Heart left ventricle (tissue), 16 donors: Measurements from ENCODE around the gene CNTNAP5. TPM values are rescaled to one million over a fixed set of nuclear protein-coding genes. Genes with fewer than 3 reads are reported as not detected.

Experiments used
- ATAC-seq, 4 donors: fragments of 200-7000 bp; cut with Tn5 transposase; one replicate each; pipeline ENCODE4 v1.9.1; 2020 to 2022; ENCODE audit warnings: moderate library complexity in 4 of 4, mild to moderate bottlenecking in 3 of 4, moderate number of reproducible peaks in 1 of 4
- DNase-seq, 5 donors: peaks; one replicate each; pipeline ENCODE4 v3.0.0-alpha.2; 2020
- H3K27ac ChIP-seq, 12 donors: fragments of 200-600 bp; sonication (generic) in 4 of 12; one replicate each; pipeline versions ENCODE4 v1.5.0 to v1.8.0; 2016 to 2022; ENCODE audit warnings: mild to moderate bottlenecking in 2 of 12
- H3K27me3 ChIP-seq, 9 donors: fragments of 200-600 bp; sonication (generic) in 2 of 9; one replicate each; pipeline versions ENCODE4 v1.5.1 to v1.8.0; 2016 to 2022; ENCODE audit warnings: mild to moderate bottlenecking in 3 of 9
- H3K36me3 ChIP-seq, 9 donors: fragments of 200-600 bp; sonication (generic) in 2 of 9; one replicate each; pipeline versions ENCODE4 v1.5.0 to v1.8.0; 2018 to 2022; ENCODE audit warnings: mild to moderate bottlenecking in 2 of 9
- H3K4me1 ChIP-seq, 12 donors: fragments of 200-600 bp; sonication (generic) in 4 of 12; one replicate each; pipeline versions ENCODE4 v1.5.0 to v1.8.0; 2016 to 2022; ENCODE audit warnings: mild to moderate bottlenecking in 3 of 12
- H3K4me3 ChIP-seq, 12 donors: fragments of 200-600 bp; sonication (generic) in 4 of 12; one replicate each; pipeline versions ENCODE4 v1.5.0 to v1.8.0; 2017 to 2022; ENCODE audit warnings: mild to moderate bottlenecking in 9 of 12, moderate library complexity in 4 of 12
- H3K9me3 ChIP-seq, 12 donors: fragments of 200-600 bp; sonication (generic) in 4 of 12; one replicate each; pipeline versions ENCODE4 v1.5.0 to v1.8.0; 2016 to 2022; ENCODE audit warnings: mild to moderate bottlenecking in 1 of 12
- CTCF ChIP-seq, 12 donors: fragments of 200-600 bp; sonication (generic) in 4 of 12; IDR thresholded peaks; one replicate each; pipeline versions ENCODE4 v1.5.0 to v1.8.0; 2018 to 2022; ENCODE audit warnings: antibody characterized with exemption in 12 of 12, mild to moderate bottlenecking in 5 of 12
- POLR2A ChIP-seq, 2 donors: fragments of 450-650 bp; IDR thresholded peaks; one replicate each; pipeline ENCODE4 v1.6.1; 2017; ENCODE audit warnings: antibody characterized with exemption in 2 of 2, mild to moderate bottlenecking in 2 of 2, moderate library complexity in 2 of 2
- WGBS, 4 donors: extraction: QIAGEN DNeasy Blood & Tissue Kit in 2 of 4; methylation state at CpG; one replicate each; pipeline versions ENCODE4 v1.1.5 to v1.1.7; 2013 to 2018; 5-methylcytosine and 5-hydroxymethylcytosine counted together
- intact Hi-C, 10 donors: fragments of 100-400 bp; cut with DNase I; formaldehyde crosslinking; loops; one replicate each; pipeline versions ENCODE4 v1.11.1 to v1.14.2; 2022
- polyA plus RNA-seq, 2 donors: library from polyadenylated mRNA; stranded (reverse); fragments of 200-250 nt; gene quantifications; one replicate each; pipeline ENCODE4 v1.2.3, GENCODE V29; 2013
- total RNA-seq, 9 donors: library from RNA; depleted of rRNA in 2 of 9; stranded (reverse); fragments of >200 nt in 2 of 9; fragmentation: NEBNext Ultra II Directional in 3 of 9; extraction: Animal tissue kit (Norgen Biotek cat#: 25700) in 3 of 9; gene quantifications; one replicate each; pipeline versions ENCODE4 v1.1.0 to v1.2.4, GENCODE V29; 2016 to 2023
- donor health status: ischemic (EF 13 %, LVEDD 7.1; RV severe dilation, severe dysfunction).
- donor health status: healthy with polysubstance abuse.
- donor health status: DM: no; HTN: yes; CAD: no.
- donor health status: DM: no; HTN: no; CAD: no.
- donor health status: ischemic (EF 25% LVEDD 6.9; RV normal size, moderate dysfunction).
- donor health status: ischemic (EF 25% LVEDD 5.7; RV mildly dilated, moderate dysfunction).
- donor health status: healthy.
- donor health status: DM: yes; HTN: yes; CAD: no.
- donor health status: ischemic (EF 35%, LVEDD 5.7; RV mildly dilated, moderate dysfunction).
- donor health status: nonischemic (EF 11% LVEDD 7.7; RV severe dilation, severe dysfunction).
- donor health status: DM: yes; HTN: yes; CAD: no.
- donor health status: PGD.
- donor health status: ischemic (EF 29% LVEDD 5.4; RV normal size, mild dysfunction).
- donor health status: nonischemic (EF 23%, LVEDD 6.1; RV moderate dilation, normal function).

CNTNAP5 gene
- total and polyA plus RNA-seq, 11 donors: not detected

- DNase-seq (no peak), ATAC-seq (no peak)
- Histone ChIP-seq H3K9me3 (no peaks in the 10 kb centered on the region), H3K27ac (no peak overlapping the region), H3K4me3 (no peak overlapping the region), H3K36me3 (no peaks in the 10 kb centered on the region), H3K27me3 (no peaks in the 10 kb centered on the region), H3K4me1 (no peaks in the 10 kb centered on the region)
- intact Hi-C loops: no loop called here
- 51 to 66% (median 60%) methylated on average over 6 of the region's 6 CpGs for WGBS, 4 donors
- TF ChIP-seq CTCF (IDR thresholded peaks at IDR 0.05) (no peak), POLR2A (IDR thresholded peaks at IDR 0.05) (no peak)
These were observed 533.3 kb downstream of the CNTNAP5 start for GRCh38 chr2:124558277-124558905.

GRCh38 chr2:124559236-124559635 lies 534.1 kb downstream of the CNTNAP5 start:
- TF ChIP-seq CTCF (IDR thresholded peaks at IDR 0.05) (no peak), POLR2A (IDR thresholded peaks at IDR 0.05) (no peak)
- WGBS, 4 donors: 46 to 67% (median 64%) methylated on average over 2 of the region's 2 CpGs
- H3K27ac ChIP-seq: no peak overlapping the region
- H3K36me3 ChIP-seq: no peaks in the 10 kb centered on the region
- ATAC-seq (no peak), DNase-seq (no peak)
- H3K4me1 ChIP-seq: no peaks in the 10 kb centered on the region
- H3K4me3 ChIP-seq: no peak overlapping the region
- intact Hi-C loops: no loop called here
- no peaks in the 10 kb centered on the region for H3K9me3 ChIP-seq
- H3K27me3 ChIP-seq: no peaks in the 10 kb centered on the region

- ATAC-seq (no peak), DNase-seq (no peak)
- Histone ChIP-seq H3K27me3 (no peaks in the 10 kb centered on the region), H3K4me1 (no peaks in the 10 kb centered on the region), H3K9me3 (no peaks in the 10 kb centered on the region), H3K36me3 (no peaks in the 10 kb centered on the region), H3K4me3 (no peak overlapping the region), H3K27ac (no peak overlapping the region)
- no peak for TF ChIP-seq POLR2A (IDR thresholded peaks at IDR 0.05)
- no peak for TF ChIP-seq CTCF (IDR thresholded peaks at IDR 0.05)
- intact Hi-C loops: no loop called here
- WGBS, 4 donors: 59 to 72% (median 68%) methylated on average over 4 of the region's 4 CpGs
These were observed 535.6 kb downstream of the CNTNAP5 start for GRCh38 chr2:124560592-124561112.

- no peaks in the 10 kb centered on the region for H3K4me1 ChIP-seq
- intact Hi-C loops: no loop called here
- H3K36me3 ChIP-seq: no peaks in the 10 kb centered on the region
- H3K27ac ChIP-seq: no peak overlapping the region
- no peaks in the 10 kb centered on the region for H3K9me3 ChIP-seq
- 83 to 94% (median 87%) methylated on average over 2 of the region's 2 CpGs for WGBS, 4 donors
- ATAC-seq (no peak), DNase-seq (no peak)
- no peaks in the 10 kb centered on the region for H3K27me3 ChIP-seq
- H3K4me3 ChIP-seq: no peak overlapping the region
- no peak for TF ChIP-seq CTCF (IDR thresholded peaks at IDR 0.05)
- no peak for TF ChIP-seq POLR2A (IDR thresholded peaks at IDR 0.05)
These were observed 536.4 kb downstream of the CNTNAP5 start for GRCh38 chr2:124561486-124561885.
